Tracheal epithelial cell (primary cell): ENCODE measurements around the gene GTF3C1. TPM values are rescaled to one million over a fixed set of nuclear protein-coding genes. Genes with fewer than 3 reads are reported as not detected.

Experiments
- total RNA-seq: library from RNA; depleted of rRNA; stranded (reverse); fragments of >200 nt; gene quantifications from 2 replicates; pipeline ENCODE4 v1.2.1, GENCODE V29; 2014

Gene GTF3C1
- 39.5 and 43.7 TPM in 2 replicates for total RNA-seq

GRCh38 chr16:27549746-27550581 lies at the start of gene GTF3C1, which contains the start of gene KATNIP:
Gene GTF3C1, minus strand, starts transcription at chr16:27549913. Its CDS starts 23 bp downstream, at chr16:27549890.
Gene KATNIP, plus strand, starts transcription at chr16:27550144. Its CDS starts 27 bp downstream, at chr16:27550171.

Other genes starting within 250 kb of the GTF3C1 start
- gene IL4R, start 235.9 kb downstream of the GTF3C1 start, total RNA-seq = 39.9 and 51.8 TPM in 2 replicates
- gene IL21R, start 147.7 kb downstream of the GTF3C1 start, total RNA-seq = 0.21 TPM in 1 of 2 replicates, not detected in the other
- 11.1 and 16.9 TPM in 2 replicates for gene KATNIP, start 231 bp upstream of the GTF3C1 start, total RNA-seq